Nephron progenitor cell (in vitro differentiated cells): ENCODE data around the gene NEK7.

Source experiments
- DNase-seq: peaks from one replicate; pipeline ENCODE4 v3.0.0; 2021
- H3K27ac Mint-ChIP-seq: 2 replicates; pipeline ENCODE4 v1.8.0; 2021; ENCODE audit warnings: mild to moderate bottlenecking, moderate library complexity, mixed read lengths
- H3K27me3 Mint-ChIP-seq: 2 replicates; pipeline ENCODE4 v1.8.0; 2021; ENCODE audit warnings: mild to moderate bottlenecking, low read depth, mixed read lengths; ENCODE audit not compliant: poor library complexity
- H3K36me3 Mint-ChIP-seq: 2 replicates; pipeline ENCODE4 v1.8.0; 2021; ENCODE audit warnings: low read depth, mixed read lengths
- H3K4me1 Mint-ChIP-seq: 2 replicates; pipeline ENCODE4 v1.8.0; 2021; ENCODE audit warnings: mixed read lengths
- H3K4me3 Mint-ChIP-seq: 2 replicates; pipeline ENCODE4 v1.8.0; 2021; ENCODE audit warnings: mild to moderate bottlenecking, moderate library complexity, mixed read lengths
- H3K9me3 Mint-ChIP-seq: 2 replicates; pipeline ENCODE4 v1.8.0; 2021; ENCODE audit warnings: mild to moderate bottlenecking, moderate library complexity, mixed read lengths
- CTCF ChIP-seq: fragments of 200-600 bp; sonication (generic); IDR thresholded peaks from 2 replicates; pipeline ENCODE4 v1.5.0; 2021; ENCODE audit warnings: antibody characterized with exemption

The NEK7 gene

DNA sequence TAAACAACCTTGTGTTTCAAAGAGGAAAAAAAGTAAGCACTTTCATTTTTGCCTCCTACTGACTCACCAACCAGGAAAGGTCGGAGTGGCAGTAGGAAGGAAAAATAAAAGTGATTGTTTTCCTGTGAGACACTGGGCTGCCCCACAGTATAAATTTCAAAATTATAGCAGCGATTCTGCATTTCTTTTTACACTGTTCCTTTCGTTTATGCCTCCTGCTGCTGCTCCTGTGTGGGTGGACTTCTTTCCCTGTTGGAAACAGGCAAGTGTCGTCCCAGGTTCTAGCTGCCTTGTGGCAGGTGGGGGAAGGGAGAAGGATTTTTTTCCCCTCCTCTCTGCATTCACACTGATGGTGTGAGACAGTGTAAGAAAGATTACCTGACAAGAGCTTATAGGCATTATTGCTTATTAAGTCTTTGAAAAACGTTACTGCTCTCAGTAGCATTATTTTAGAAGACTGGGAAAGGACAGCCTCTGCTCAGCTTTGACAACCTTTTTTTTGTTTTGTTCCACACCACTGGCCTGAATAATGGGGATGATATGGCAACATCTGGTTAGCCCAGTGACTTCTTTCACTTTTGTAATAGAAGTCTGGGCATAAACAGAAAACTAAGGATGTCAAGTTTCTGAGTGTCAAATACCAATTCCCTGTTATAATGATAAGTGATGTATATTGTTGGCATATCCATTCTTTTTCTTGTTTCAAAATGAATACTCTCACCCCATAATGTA lies 77.9 kb downstream of the NEK7 start:
- peaks cover 5% of the 10 kb centered on the region for H3K9me3 Mint-ChIP-seq
- H3K4me1 Mint-ChIP-seq, result peaks cover 6% of the 10 kb centered on the region
- H3K36me3 Mint-ChIP-seq, result no peaks in the 10 kb centered on the region
- no peak for TF ChIP-seq CTCF
- peak overlapping the region; percentile 72 for H3K27ac Mint-ChIP-seq
- DNase-seq, result no peak
- H3K4me3 Mint-ChIP-seq, result no peak overlapping the region
- H3K27me3 Mint-ChIP-seq, result no peaks in the 10 kb centered on the region

GRCh38 chr1:198238121-198238520 lies 81.3 kb downstream of the NEK7 start:
- Mint-ChIP-seq H3K9me3 (peaks cover 5% of the 10 kb centered on the region), H3K4me3 (no peak overlapping the region), H3K4me1 (peaks cover 6% of the 10 kb centered on the region), H3K27ac (no peak overlapping the region), H3K27me3 (no peaks in the 10 kb centered on the region), H3K36me3 (no peaks in the 10 kb centered on the region)
- TF ChIP-seq CTCF, result no peak
- DNase-seq, result no peak

GRCh38 chr1:198241553-198241952 lies 84.8 kb downstream of the NEK7 start:
- Mint-ChIP-seq H3K4me1 (no peaks in the 10 kb centered on the region), H3K9me3 (no peaks in the 10 kb centered on the region), H3K36me3 (peaks cover 5% of the 10 kb centered on the region), H3K4me3 (no peak overlapping the region), H3K27ac (no peak overlapping the region), H3K27me3 (no peaks in the 10 kb centered on the region)
- no peak for DNase-seq
- TF ChIP-seq CTCF, result no peak

DNA sequence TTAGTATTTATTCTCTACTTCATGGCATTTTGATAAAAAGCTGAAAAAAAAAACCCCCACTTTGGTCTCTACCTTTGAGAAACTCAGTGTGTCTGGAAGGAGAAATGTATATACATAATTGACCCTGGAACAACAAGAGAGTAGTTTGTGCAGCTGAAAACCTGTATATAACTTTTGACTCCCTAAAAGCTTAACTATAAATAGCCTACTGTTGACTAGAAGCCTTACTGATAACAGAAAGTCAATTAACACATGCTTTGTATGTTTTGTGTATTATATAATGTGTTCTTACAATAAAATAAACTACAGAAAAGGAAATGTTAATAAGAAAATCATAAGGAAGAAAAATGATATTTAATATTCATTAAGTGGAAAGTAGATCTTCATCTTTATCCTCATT lies 88.0 kb downstream of the NEK7 start:
- Mint-ChIP-seq H3K4me1 (no peaks in the 10 kb centered on the region), H3K27ac (no peak overlapping the region), H3K36me3 (peaks cover 15% of the 10 kb centered on the region), H3K27me3 (no peaks in the 10 kb centered on the region), H3K9me3 (peaks cover 10% of the 10 kb centered on the region), H3K4me3 (no peak overlapping the region)
- no peak for DNase-seq
- no peak for TF ChIP-seq CTCF

DNA sequence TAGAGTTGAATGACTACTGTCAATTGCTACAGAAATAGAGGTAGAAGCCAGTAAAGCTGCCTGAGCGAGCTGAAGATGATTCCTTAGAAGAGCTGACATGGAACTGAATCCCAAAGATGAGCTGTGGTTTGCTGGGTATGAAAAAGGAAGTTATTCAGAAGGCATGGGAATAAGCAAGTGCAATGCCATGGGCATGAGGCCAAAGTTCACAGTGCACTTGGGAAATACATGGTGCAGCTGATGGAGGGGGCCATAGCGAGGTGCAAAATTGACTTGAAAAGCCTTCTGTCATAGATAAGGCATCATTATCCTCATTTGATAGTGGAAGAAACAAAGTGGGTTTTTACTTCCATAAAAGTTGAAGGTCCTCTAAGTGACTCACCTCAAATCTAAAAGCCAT lies 88.6 kb downstream of the NEK7 start:
- DNase-seq, result no peak
- Mint-ChIP-seq H3K9me3 (peaks cover 10% of the 10 kb centered on the region), H3K36me3 (peaks cover 15% of the 10 kb centered on the region), H3K4me1 (no peaks in the 10 kb centered on the region), H3K4me3 (no peak overlapping the region), H3K27ac (no peak overlapping the region), H3K27me3 (no peaks in the 10 kb centered on the region)
- no peak for TF ChIP-seq CTCF

GRCh38 chr1:198246337-198246736 lies 89.5 kb downstream of the NEK7 start:
- Mint-ChIP-seq H3K9me3 (peaks cover 10% of the 10 kb centered on the region), H3K36me3 (peaks cover 15% of the 10 kb centered on the region), H3K4me3 (no peak overlapping the region), H3K4me1 (no peaks in the 10 kb centered on the region), H3K27me3 (no peaks in the 10 kb centered on the region), H3K27ac (no peak overlapping the region)
- no peak for DNase-seq
- no peak for TF ChIP-seq CTCF
